HepG2 (cell line): ENCODE data around the gene ADGRD1. TPM values are rescaled to one million over a fixed set of nuclear protein-coding genes. Genes with fewer than 3 reads are reported as not detected.

Experiments used
- DMTF1 ChIP-seq: sonication (generic); formaldehyde crosslinking; IDR thresholded peaks from 2 replicates; pipeline ENCODE4 v1.4.0; 2020; ENCODE audit warnings: mild to moderate bottlenecking, missing genetic modification reagents
- MED1 ChIP-seq: sonication (generic); formaldehyde crosslinking; IDR thresholded peaks from 2 replicates; pipeline ENCODE4 v1.4.0; 2020; ENCODE audit warnings: missing genetic modification reagents
- PLSCR1 ChIP-seq: sonication (generic); formaldehyde crosslinking; IDR thresholded peaks from 2 replicates; pipeline ENCODE4 v1.5.0; 2020; ENCODE audit warnings: missing genetic modification reagents, mild to moderate bottlenecking, borderline replicate concordance
- RAD21 ChIP-seq: fragments of 450-650 bp; formaldehyde crosslinking; IDR thresholded peaks from 2 replicates; pipeline ENCODE4 v1.5.0; 2020; ENCODE audit warnings: mild to moderate bottlenecking
- TRAFD1 ChIP-seq: sonication (generic); formaldehyde crosslinking; IDR thresholded peaks from 2 replicates; pipeline ENCODE4 v1.5.1; 2020; ENCODE audit warnings: missing genetic modification reagents, mild to moderate bottlenecking, borderline replicate concordance
- USF2 ChIP-seq, 2 experiments: sonication (generic) in 1 of 2; formaldehyde crosslinking in 1 of 2; IDR thresholded peaks; 2 replicates each; pipeline versions ENCODE4 v1.5.1 to v1.6.1; 2011 to 2020; ENCODE audit warnings: borderline replicate concordance in 1 of 2, low read depth in 1 of 2, low read length in 1 of 2, mild to moderate bottlenecking in 1 of 2, missing genetic modification reagents in 1 of 2, moderate library complexity in 1 of 2
- ZBTB33 ChIP-seq: sonication (generic); formaldehyde crosslinking; IDR thresholded peaks from 2 replicates; pipeline ENCODE4 v1.4.0; 2020; ENCODE audit warnings: missing genetic modification reagents
- ZBTB38 ChIP-seq: sonication (generic); formaldehyde crosslinking; IDR thresholded peaks from 2 replicates; pipeline ENCODE4 v1.5.1; 2020; ENCODE audit warnings: mild to moderate bottlenecking, missing genetic modification reagents
- ZSCAN21 ChIP-seq: sonication (generic); formaldehyde crosslinking; IDR thresholded peaks from 2 replicates; pipeline ENCODE4 v1.8.0; 2022; ENCODE audit warnings: mild to moderate bottlenecking, missing genetic modification reagents, moderate library complexity, borderline replicate concordance
- polyA plus RNA-seq, 8 experiments: library from polyadenylated mRNA; depleted of rRNA in 3 of 8; stranded (reverse) in 7 of 8; unstranded in 1 of 8; fragments of >200 nt; fragmentation: Illumina TruSeq in 4 of 8; extraction: Trizol in 4 of 8; gene quantifications; 2 replicates each; pipeline versions ENCODE4 v1.2.1 to v1.2.3, GENCODE V29; 2011 to 2016; ENCODE audit warnings: low read depth in 4 of 8, missing spikeins in 1 of 8, mixed read lengths in 1 of 8; ENCODE audit not compliant: insufficient read depth in 1 of 8
- total RNA-seq, 5 experiments: library from RNA; depleted of rRNA; stranded (reverse); fragments of >200 nt; fragmentation: Illumina TruSeq; extraction: Trizol; gene quantifications; 2 replicates each; pipeline ENCODE4 v1.2.3, GENCODE V29; 2016; ENCODE audit warnings: low read depth in 1 of 5

ADGRD1 gene
- total and polyA plus RNA-seq, 2 of the 13 experiments (the other 11 are each of a cell fraction or from before 2014, with no cell fraction given), result 0.46 to 12.4 TPM

- no peak for TF ChIP-seq USF2 (IDR thresholded peaks at IDR 0.05; ENCODE audit: low read depth, low read length)
- TF ChIP-seq USF2 (CRISPR knock-in tag; IDR thresholded peaks at IDR 0.05; ENCODE audit: borderline replicate concordance), result no peak
- no peak for TF ChIP-seq ZSCAN21 (CRISPR knock-in tag)
- TF ChIP-seq DMTF1, result no peak
- no peak for TF ChIP-seq TRAFD1
- TF ChIP-seq MED1 (CRISPR knock-in tag), result no peak
- peak; percentile 96 for TF ChIP-seq ZBTB38 (CRISPR knock-in tag)
- no peak for TF ChIP-seq PLSCR1
- peak; percentile 68 for TF ChIP-seq ZBTB33 (CRISPR knock-in tag)
- TF ChIP-seq RAD21, result no peak
These were observed 57.7 kb downstream of the ADGRD1 start (continued) for GRCh38 chr12:131011165-131012079.
